Astrocyte (in vitro differentiated cells and primary cell): ENCODE results near the gene AUTS2. TPM values are rescaled to one million over a fixed set of nuclear protein-coding genes. Genes with fewer than 3 reads are reported as not detected.

Experiments used
- DNase-seq: peaks from one replicate; pipeline ENCODE4 v3.0.0-alpha.2; 2010; ENCODE audit warnings: low read depth
- FAIRE-seq: peaks from 2 replicates; lab custom pipeline; 2011; peaks lifted over from hg19 to GRCh38; lab: Jason Lieb, UNC
- H2AFZ ChIP-seq: 2 replicates; pipeline ENCODE4 v1.6.0; 2012; ENCODE audit warnings: low read depth, low read length, inconsistent platforms
- H3K27ac ChIP-seq: 2 replicates; pipeline ENCODE4 v1.5.1; 2011; ENCODE audit warnings: low read depth, low read length, inconsistent platforms
- H3K27me3 ChIP-seq: 2 replicates; pipeline ENCODE4 v1.6.0; 2011; ENCODE audit warnings: low read length, inconsistent platforms; ENCODE audit not compliant: insufficient read depth
- H3K36me3 ChIP-seq: 2 replicates; pipeline ENCODE4 v1.5.1; 2011; ENCODE audit warnings: low read length, inconsistent platforms; ENCODE audit not compliant: insufficient read depth
- H3K4me1 ChIP-seq: 2 replicates; pipeline ENCODE4 v1.5.1; 2011; ENCODE audit warnings: low read length, inconsistent platforms; ENCODE audit not compliant: insufficient read depth
- H3K4me2 ChIP-seq: 2 replicates; pipeline ENCODE4 v1.6.0; 2012; ENCODE audit warnings: low read length, inconsistent platforms
- H3K4me3 ChIP-seq: 2 replicates; pipeline ENCODE4 v1.5.1; 2011; ENCODE audit warnings: low read depth, mild to moderate bottlenecking, low read length, inconsistent platforms; ENCODE audit not compliant: insufficient read depth
- H3K79me2 ChIP-seq: 2 replicates; pipeline ENCODE4 v1.6.0; 2012; ENCODE audit warnings: mild to moderate bottlenecking, low read length, inconsistent platforms; ENCODE audit not compliant: insufficient read depth
- H3K9ac ChIP-seq: 2 replicates; pipeline ENCODE4 v1.6.0; 2012; ENCODE audit warnings: mild to moderate bottlenecking, low read length, inconsistent platforms
- H3K9me3 ChIP-seq: 2 replicates; pipeline ENCODE4 v1.5.1; 2012; ENCODE audit warnings: low read depth, mild to moderate bottlenecking, low read length, inconsistent platforms; ENCODE audit not compliant: insufficient read depth
- H4K20me1 ChIP-seq: 2 replicates; pipeline ENCODE4 v1.6.0; 2012; ENCODE audit warnings: low read length, inconsistent platforms; ENCODE audit not compliant: insufficient read depth
- H3K27ac Mint-ChIP-seq: one replicate; pipeline ENCODE4 v1.8.0; 2021; ENCODE audit warnings: mild to moderate bottlenecking, mixed read lengths; ENCODE audit not compliant: unreplicated experiment
- H3K27me3 Mint-ChIP-seq: one replicate; pipeline ENCODE4 v1.8.0; 2021; ENCODE audit warnings: low read depth, mixed read lengths; ENCODE audit not compliant: unreplicated experiment
- H3K36me3 Mint-ChIP-seq: one replicate; pipeline ENCODE4 v1.8.0; 2021; ENCODE audit warnings: low read depth, mixed read lengths; ENCODE audit not compliant: unreplicated experiment
- H3K4me1 Mint-ChIP-seq: one replicate; pipeline ENCODE4 v1.8.0; 2021; ENCODE audit warnings: low read depth, mixed read lengths; ENCODE audit not compliant: unreplicated experiment
- H3K4me3 Mint-ChIP-seq: one replicate; pipeline ENCODE4 v1.8.0; 2021; ENCODE audit warnings: mild to moderate bottlenecking, moderate library complexity, mixed read lengths; ENCODE audit not compliant: unreplicated experiment
- H3K9me3 Mint-ChIP-seq: one replicate; pipeline ENCODE4 v1.8.0; 2021; ENCODE audit warnings: mild to moderate bottlenecking, mixed read lengths; ENCODE audit not compliant: unreplicated experiment
- CTCF ChIP-seq: IDR thresholded peaks from 2 replicates; pipeline ENCODE4 v1.5.1; 2011; ENCODE audit warnings: low read depth, mild to moderate bottlenecking, inconsistent platforms, low read length, moderate library complexity; ENCODE audit not compliant: insufficient read depth
- EZH2 ChIP-seq: IDR thresholded peaks from 2 replicates; pipeline ENCODE4 v1.6.1; 2012; ENCODE audit warnings: mild to moderate bottlenecking, low read length, inconsistent platforms; ENCODE audit not compliant: insufficient read depth
- total RNA-seq: library from RNA; stranded (reverse); gene quantifications from 2 replicates; pipeline ENCODE4 v1.2.1, GENCODE V29; 2021

Gene AUTS2
- total RNA-seq, 1 donor from 2014 or later, result 73.2 TPM

- no peak overlapping the region for H3K4me3 ChIP-seq
- H3K79me2 ChIP-seq, result no peaks in the 10 kb centered on the region
- Mint-ChIP-seq H3K4me3 (no peak overlapping the region), H3K27ac (no peak overlapping the region), H3K4me1 (peaks cover 7% of the 10 kb centered on the region), H3K9me3 (no peaks in the 10 kb centered on the region), H3K36me3 (peaks cover 8% of the 10 kb centered on the region), H3K27me3 (no peaks in the 10 kb centered on the region)
- H2AFZ ChIP-seq, result no peak overlapping the region
- FAIRE-seq, result no peak
- no peaks in the 10 kb centered on the region for H3K9me3 ChIP-seq
- H3K9ac ChIP-seq, result no peak overlapping the region
- no peak overlapping the region for H3K4me2 ChIP-seq
- H3K4me1 ChIP-seq, result no peaks in the 10 kb centered on the region
- H3K27ac ChIP-seq, result no peak overlapping the region
- no peak for TF ChIP-seq CTCF
- TF ChIP-seq EZH2, result no peak
- H3K27me3 ChIP-seq, result no peaks in the 10 kb centered on the region
- H3K36me3 ChIP-seq, result no peaks in the 10 kb centered on the region
- H4K20me1 ChIP-seq, result no peaks in the 10 kb centered on the region
- no peak for DNase-seq
Measured at GRCh38 chr7:70607759-70608158, 1009.5 kb downstream of the AUTS2 start.

- Histone ChIP-seq H3K4me1 (no peaks in the 10 kb centered on the region), H2AFZ (no peak overlapping the region), H3K27me3 (no peaks in the 10 kb centered on the region), H3K27ac (no peak overlapping the region), H3K9me3 (no peaks in the 10 kb centered on the region), H3K4me3 (no peak overlapping the region), H4K20me1 (no peaks in the 10 kb centered on the region), H3K9ac (no peak overlapping the region), H3K36me3 (no peaks in the 10 kb centered on the region), H3K4me2 (no peak overlapping the region), H3K79me2 (no peaks in the 10 kb centered on the region)
- Mint-ChIP-seq H3K4me1 (peaks cover 7% of the 10 kb centered on the region), H3K9me3 (no peaks in the 10 kb centered on the region), H3K27ac (no peak overlapping the region), H3K27me3 (no peaks in the 10 kb centered on the region), H3K4me3 (no peak overlapping the region), H3K36me3 (peaks cover 8% of the 10 kb centered on the region)
- DNase-seq, result no peak
- no peak for TF ChIP-seq EZH2
- no peak for TF ChIP-seq CTCF
- FAIRE-seq, result no peak
Measured at GRCh38 chr7:70608229-70608628, 1010.0 kb downstream of the AUTS2 start.

DNA sequence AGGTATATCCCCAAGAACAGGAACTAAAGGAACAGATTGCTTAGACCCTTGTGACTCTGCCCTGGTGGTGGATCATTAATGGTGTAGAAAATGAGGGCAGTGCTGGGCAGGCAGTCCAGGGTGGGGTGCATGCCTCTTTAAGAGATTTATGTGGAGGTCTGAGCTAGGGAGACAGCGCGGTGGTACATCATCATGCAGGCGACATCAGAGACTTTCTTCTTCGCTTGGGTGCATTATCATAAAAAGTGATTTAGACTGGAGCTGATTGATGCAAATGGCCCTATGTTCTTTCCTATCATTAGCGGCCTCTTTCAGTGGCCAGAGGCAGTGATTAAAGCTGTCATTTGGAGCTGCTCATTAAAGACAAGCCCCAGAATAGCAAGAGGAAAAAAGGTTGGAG lies 1014.5 kb downstream of the AUTS2 start:
- Mint-ChIP-seq H3K4me1 (peaks cover 12% of the 10 kb centered on the region), H3K9me3 (peaks cover 3% of the 10 kb centered on the region), H3K27ac (no peak overlapping the region), H3K27me3 (peaks cover 2% of the 10 kb centered on the region), H3K4me3 (no peak overlapping the region), H3K36me3 (no peaks in the 10 kb centered on the region)
- no peaks in the 10 kb centered on the region for H3K27me3 ChIP-seq
- no peak overlapping the region for H3K9ac ChIP-seq
- TF ChIP-seq CTCF, result no peak
- TF ChIP-seq EZH2, result no peak
- no peak overlapping the region for H3K4me2 ChIP-seq
- no peak overlapping the region for H3K4me3 ChIP-seq
- no peak overlapping the region for H3K27ac ChIP-seq
- no peak overlapping the region for H2AFZ ChIP-seq
- H3K9me3 ChIP-seq, result no peaks in the 10 kb centered on the region
- FAIRE-seq (no peak), DNase-seq (no peak)
- no peaks in the 10 kb centered on the region for H4K20me1 ChIP-seq
- H3K79me2 ChIP-seq, result no peaks in the 10 kb centered on the region
- H3K4me1 ChIP-seq, result peaks cover 8% of the 10 kb centered on the region
- no peaks in the 10 kb centered on the region for H3K36me3 ChIP-seq
